ENCODE measurements around the gene GNAQ.
A peak's percentile ranks its signal among the peaks of the same experiment; 100 is the strongest.
"Not testable (repeated sequence)": the region's sequence is repeated elsewhere in the genome, so short reads cannot be mapped to it uniquely, and the experiment has no call there.

The GNAQ gene

DNA sequence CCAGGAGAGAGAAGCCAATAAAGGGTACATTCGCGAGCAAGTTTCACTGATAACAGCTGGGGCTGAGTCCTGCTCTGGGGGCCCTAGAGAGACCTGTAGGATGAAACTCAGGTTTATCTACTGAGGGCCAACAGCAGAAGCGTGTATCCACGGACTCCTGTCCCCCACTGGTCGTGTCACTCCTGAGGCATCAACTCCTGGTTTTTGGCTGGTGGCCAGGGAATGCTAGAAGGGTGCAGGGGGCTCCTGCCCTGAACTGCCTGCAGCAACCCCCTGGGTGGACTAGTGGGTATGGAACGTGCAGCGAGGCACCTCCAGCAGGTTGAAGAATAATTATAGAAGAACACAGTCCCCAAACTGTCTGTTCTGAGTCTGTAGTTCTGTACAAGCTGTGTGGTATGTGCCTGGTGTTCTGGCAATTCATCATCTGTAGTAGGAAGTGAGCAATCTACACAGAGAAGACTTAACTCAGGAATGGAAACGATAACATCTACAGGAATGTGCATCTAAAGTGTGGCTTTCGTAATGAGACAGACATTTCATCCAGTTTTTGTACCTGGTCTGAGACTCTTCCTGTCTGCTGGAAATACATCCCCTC, 319.0 kb downstream of the GNAQ start:
- Histone ChIP-seq H3K36me3 (ENCODE audit: control insufficient read depth in 5 of 5, insufficient read depth in 5 of 5, low read length in 5 of 5) (no peaks in the 10 kb centered on the region), H3K4me1 (ENCODE audit: control insufficient read depth in 5 of 5, insufficient read depth in 5 of 5, low read length in 5 of 5) (peaks cover 0 to 9% (median 0%) of the 10 kb centered on the region in 5 donors), H3K9me3 (ENCODE audit: control insufficient read depth in 5 of 5, low read length in 5 of 5) (no peaks in the 10 kb centered on the region), H3K9ac (ENCODE audit: low read length in 5 of 5) (no peak overlapping the region), H3K4me3 (ENCODE audit: low read depth in 1 of 5, low read length in 5 of 5) (no peak overlapping the region), H3K27me3 (ENCODE audit: control insufficient read depth in 5 of 5, insufficient read depth in 4 of 5, low read length in 5 of 5) (no peaks in the 10 kb centered on the region), H3K27ac (ENCODE audit: low read depth, low read length) (no peak overlapping the region)

DNA sequence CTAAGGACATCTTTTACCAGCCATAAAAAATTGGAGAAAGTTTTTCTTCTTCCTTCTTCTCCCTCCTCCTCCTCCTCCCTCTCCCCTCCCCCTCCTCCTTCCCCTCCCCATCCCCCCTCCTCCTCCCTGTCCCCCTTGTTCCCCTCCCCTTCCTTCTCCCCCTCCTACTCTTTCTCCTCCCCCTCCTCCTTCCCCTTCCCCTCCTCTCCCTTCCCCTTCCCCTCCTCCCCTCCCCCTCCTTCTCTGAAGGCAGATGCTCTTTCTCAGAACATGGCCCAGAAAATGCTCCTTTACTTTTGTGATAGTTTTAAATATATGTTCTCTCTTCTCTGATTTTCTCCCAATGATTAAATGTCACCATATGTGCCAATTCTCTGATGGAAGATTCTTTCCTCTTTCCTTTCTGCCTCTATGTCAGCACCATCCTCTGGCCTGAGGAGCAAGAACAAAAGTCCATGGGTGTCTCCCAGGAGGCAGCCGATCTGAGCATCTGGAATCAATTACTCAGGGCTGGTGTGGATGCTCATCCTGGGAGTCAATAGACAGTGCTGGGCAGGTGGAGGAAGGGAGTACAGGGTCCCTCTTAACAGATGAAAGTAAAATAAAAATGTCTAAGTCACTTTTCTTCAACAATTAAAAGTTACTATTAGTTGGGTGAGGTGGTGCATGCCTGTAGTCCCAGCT, 320.5 kb downstream of the GNAQ start:
- Histone ChIP-seq H3K27me3 (ENCODE audit: control insufficient read depth in 5 of 5, insufficient read depth in 4 of 5, low read length in 5 of 5) (no peaks in the 10 kb centered on the region), H3K9me3 (ENCODE audit: control insufficient read depth in 5 of 5, low read length in 5 of 5) (no peaks in the 10 kb centered on the region), H3K27ac (ENCODE audit: low read depth, low read length) (no peak overlapping the region), H3K4me1 (ENCODE audit: control insufficient read depth in 5 of 5, insufficient read depth in 5 of 5, low read length in 5 of 5) (peaks cover 0 to 12% (median 6%) of the 10 kb centered on the region in 5 donors), H3K9ac (ENCODE audit: low read length in 5 of 5) (no peak overlapping the region), H3K4me3 (ENCODE audit: low read depth in 1 of 5, low read length in 5 of 5) (no peak overlapping the region), H3K36me3 (ENCODE audit: control insufficient read depth in 5 of 5, insufficient read depth in 5 of 5, low read length in 5 of 5) (no peaks in the 10 kb centered on the region)

DNA sequence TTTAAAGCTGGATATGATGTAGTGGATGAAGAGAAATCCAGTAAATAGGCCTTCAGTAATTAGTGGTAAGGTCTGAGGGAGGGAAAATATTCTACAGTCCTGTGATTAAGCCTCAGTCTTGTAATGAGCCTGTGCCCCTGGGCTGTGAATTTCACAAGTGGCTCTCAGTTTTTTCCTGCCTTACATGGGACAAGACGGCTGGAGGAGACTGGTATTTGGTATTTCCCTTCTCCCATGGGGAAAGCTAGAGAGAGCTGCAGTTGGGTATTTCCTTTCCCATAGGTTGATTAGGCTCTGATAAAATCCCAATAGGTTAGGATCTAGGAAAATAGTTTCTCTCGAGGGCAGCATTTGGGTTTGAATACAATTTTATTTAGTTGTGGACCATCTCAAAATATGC, 321.3 kb downstream of the GNAQ start:
- no peak overlapping the region for H3K27ac ChIP-seq (ENCODE audit: low read depth, low read length)
- no peak overlapping the region for H3K9ac ChIP-seq (ENCODE audit: low read length in 5 of 5)
- H3K4me3 ChIP-seq (ENCODE audit: low read depth in 1 of 5, low read length in 5 of 5): no peak overlapping the region
- no peaks in the 10 kb centered on the region for H3K9me3 ChIP-seq (ENCODE audit: control insufficient read depth in 5 of 5, low read length in 5 of 5)
- no peaks in the 10 kb centered on the region for H3K36me3 ChIP-seq (ENCODE audit: control insufficient read depth in 5 of 5, insufficient read depth in 5 of 5, low read length in 5 of 5)
- peaks cover 0 to 12% (median 6%) of the 10 kb centered on the region in 5 donors for H3K4me1 ChIP-seq (ENCODE audit: control insufficient read depth in 5 of 5, insufficient read depth in 5 of 5, low read length in 5 of 5)
- H3K27me3 ChIP-seq (ENCODE audit: control insufficient read depth in 5 of 5, insufficient read depth in 4 of 5, low read length in 5 of 5): no peaks in the 10 kb centered on the region

DNA sequence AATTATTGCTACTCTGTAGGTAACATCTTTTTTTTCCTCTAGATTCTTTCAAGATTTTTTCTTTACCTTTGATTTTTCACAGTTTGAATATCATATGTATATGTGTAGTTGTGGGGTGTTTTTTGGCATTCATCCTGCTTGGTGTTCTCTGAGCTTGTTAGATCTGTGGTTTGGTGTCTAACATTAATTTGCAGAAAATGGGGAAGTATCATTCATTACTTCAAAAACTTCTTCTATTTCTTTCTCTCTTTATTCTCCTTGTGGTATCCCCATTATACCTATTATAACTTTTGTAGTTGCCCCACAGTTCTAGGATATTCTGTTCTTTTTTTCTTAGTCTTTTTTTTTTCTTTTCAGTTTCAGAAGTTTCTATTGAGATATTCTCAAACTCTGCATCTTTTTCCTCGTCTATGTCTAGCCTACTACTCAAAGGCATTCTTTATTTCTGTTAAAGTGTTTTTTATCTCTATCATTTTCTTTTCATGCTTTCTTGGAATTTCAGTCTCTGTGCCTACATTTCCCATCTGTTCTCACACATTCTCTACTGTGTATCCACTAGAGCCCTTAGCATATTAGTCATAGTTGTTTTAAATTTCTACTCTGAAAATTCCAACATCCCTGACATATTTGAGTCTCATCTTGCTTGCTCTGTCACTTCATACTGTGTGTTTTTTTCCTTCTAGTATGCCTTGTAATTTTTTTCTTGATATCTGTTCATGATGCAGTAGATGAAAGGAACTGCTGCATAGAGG, 323.4 kb downstream of the GNAQ start:
- H3K4me3 ChIP-seq (ENCODE audit: low read depth in 1 of 5, low read length in 5 of 5): no peak overlapping the region
- H3K4me1 ChIP-seq (ENCODE audit: control insufficient read depth in 5 of 5, insufficient read depth in 5 of 5, low read length in 5 of 5): peaks cover 0 to 12% (median 6%) of the 10 kb centered on the region in 5 donors
- H3K9me3 ChIP-seq (ENCODE audit: control insufficient read depth in 5 of 5, low read length in 5 of 5): no peaks in the 10 kb centered on the region
- no peaks in the 10 kb centered on the region for H3K36me3 ChIP-seq (ENCODE audit: control insufficient read depth in 5 of 5, insufficient read depth in 5 of 5, low read length in 5 of 5)
- H3K27me3 ChIP-seq (ENCODE audit: control insufficient read depth in 5 of 5, insufficient read depth in 4 of 5, low read length in 5 of 5): no peaks in the 10 kb centered on the region
- H3K27ac ChIP-seq (ENCODE audit: low read depth, low read length): peak overlapping the region; percentile 83
- H3K9ac ChIP-seq (ENCODE audit: low read length in 5 of 5): peak overlapping the region in 1 of 5 donors; percentile 48

DNA sequence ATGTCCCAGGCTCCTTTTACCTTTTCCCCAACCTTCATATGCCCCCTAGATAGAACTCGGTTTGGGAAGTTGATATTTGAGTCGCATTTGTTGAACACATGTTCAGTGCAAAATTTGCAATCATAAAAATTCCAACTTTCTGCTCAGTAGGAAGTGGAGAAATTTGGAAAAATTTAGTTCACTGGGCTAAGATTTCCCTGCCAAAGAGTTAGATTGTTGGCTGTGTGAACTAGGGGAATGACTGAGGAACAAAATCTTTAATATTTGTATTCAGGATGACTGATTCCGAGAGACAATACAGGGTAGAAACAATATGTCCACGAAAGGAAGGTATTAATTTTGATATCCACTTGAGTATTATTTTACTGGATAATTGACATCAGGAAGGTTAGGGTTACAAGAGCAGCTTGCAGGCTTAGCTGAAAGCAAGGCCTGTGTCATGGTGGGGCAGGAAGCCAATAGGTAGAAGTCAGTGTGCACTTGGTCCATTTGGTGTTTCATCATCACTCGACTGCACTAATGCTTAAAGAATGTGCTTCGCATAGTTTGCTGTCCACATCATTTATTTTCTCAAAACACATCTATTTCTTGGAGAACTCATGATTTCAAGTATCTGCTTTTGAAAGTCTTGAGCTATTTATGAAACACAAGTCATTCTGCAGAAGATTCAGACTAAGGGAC, 324.1 kb downstream of the GNAQ start:
- peak overlapping the region; percentile 83 for H3K27ac ChIP-seq (ENCODE audit: low read depth, low read length)

DNA sequence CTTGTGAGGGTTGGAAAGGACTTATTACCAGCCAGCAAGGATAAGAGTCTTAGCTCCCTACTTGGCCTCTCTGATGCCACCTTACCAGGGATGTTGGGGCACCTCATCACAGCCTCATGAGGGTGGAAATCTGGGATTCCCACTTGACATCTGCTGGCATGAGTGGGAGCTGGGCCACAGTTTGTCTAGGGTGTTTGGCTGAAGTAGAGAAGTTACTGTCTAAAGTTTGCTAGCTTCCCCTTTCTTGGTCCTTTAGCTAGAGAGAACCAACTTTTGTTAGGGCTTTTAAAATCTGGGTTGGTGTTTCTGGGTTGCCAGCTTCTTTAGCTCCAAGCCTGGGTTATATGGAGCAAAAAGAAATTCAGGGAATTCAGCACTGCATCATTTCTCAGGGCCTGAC, 326.0 kb downstream of the GNAQ start:
- H3K4me1 ChIP-seq (ENCODE audit: control insufficient read depth in 5 of 5, insufficient read depth in 5 of 5, low read length in 5 of 5): peaks cover 0 to 12% (median 6%) of the 10 kb centered on the region in 5 donors
- no peaks in the 10 kb centered on the region for H3K9me3 ChIP-seq (ENCODE audit: control insufficient read depth in 5 of 5, low read length in 5 of 5)

More for the DNA sequence above, 324.1 kb downstream of the GNAQ start:
- Histone ChIP-seq H3K4me3 (ENCODE audit: low read depth in 1 of 5, low read length in 5 of 5) (no peak overlapping the region), H3K9ac (ENCODE audit: low read length in 5 of 5) (peak overlapping the region in 1 of 5 donors; percentile 57), H3K4me1 (ENCODE audit: control insufficient read depth in 5 of 5, insufficient read depth in 5 of 5, low read length in 5 of 5) (peaks cover 0 to 12% (median 6%) of the 10 kb centered on the region in 5 donors), H3K36me3 (ENCODE audit: control insufficient read depth in 5 of 5, insufficient read depth in 5 of 5, low read length in 5 of 5) (no peaks in the 10 kb centered on the region), H3K27me3 (ENCODE audit: control insufficient read depth in 5 of 5, insufficient read depth in 4 of 5, low read length in 5 of 5) (no peaks in the 10 kb centered on the region), H3K9me3 (ENCODE audit: control insufficient read depth in 5 of 5, low read length in 5 of 5) (no peaks in the 10 kb centered on the region)

DNA sequence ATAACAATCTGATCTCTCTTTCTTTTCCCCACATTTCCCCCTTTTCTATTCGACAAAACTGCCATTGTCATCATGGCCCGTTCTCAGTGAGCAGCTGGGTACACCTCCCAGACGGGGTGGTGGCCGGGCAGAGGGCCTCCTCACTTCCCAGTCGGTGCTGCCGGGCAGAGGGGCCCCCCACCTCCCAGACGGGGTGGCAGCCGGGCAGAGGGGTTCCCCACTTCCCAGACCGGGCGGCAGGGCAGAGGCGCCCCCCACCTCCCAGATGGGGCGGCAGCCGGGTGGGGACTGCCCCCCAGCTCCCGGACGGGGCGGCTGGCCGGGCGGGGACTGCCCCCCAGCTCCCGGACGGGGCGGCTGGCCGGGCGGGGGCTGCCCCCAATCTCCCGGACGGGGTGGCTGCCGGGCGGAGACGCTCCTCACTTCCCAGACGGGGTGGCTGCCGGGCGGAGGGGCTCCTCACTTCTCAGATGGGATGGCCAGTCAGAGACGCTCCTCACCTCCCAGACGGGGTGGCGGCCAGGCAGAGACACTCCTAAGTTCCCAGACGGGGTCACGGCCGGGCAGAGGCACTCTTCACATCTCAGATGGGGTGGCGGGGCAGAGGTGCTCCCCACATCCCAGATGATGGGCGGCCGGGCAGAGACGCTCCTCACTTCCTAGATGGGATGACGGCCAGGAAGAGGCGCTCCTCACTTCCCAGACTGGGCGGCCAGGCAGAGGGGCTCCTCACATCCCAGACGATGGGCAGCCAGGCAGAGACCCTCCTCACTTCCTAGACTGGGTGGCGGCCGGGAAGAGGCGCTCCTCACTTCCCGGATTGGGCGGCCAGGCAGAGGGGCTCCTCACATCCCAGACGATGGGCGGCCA, 328.9 kb downstream of the GNAQ start:
- not testable (repeated sequence) for H3K27me3 ChIP-seq (ENCODE audit: control insufficient read depth in 5 of 5, insufficient read depth in 4 of 5, low read length in 5 of 5); H3K36me3 ChIP-seq (ENCODE audit: control insufficient read depth in 5 of 5, insufficient read depth in 5 of 5, low read length in 5 of 5); H3K4me3 ChIP-seq (ENCODE audit: low read depth in 1 of 5, low read length in 5 of 5); H3K27ac ChIP-seq (ENCODE audit: low read depth, low read length); H3K9ac ChIP-seq (ENCODE audit: low read length in 5 of 5); H3K4me1 ChIP-seq (ENCODE audit: control insufficient read depth in 5 of 5, insufficient read depth in 5 of 5, low read length in 5 of 5); H3K9me3 ChIP-seq (ENCODE audit: control insufficient read depth in 5 of 5, low read length in 5 of 5)

More for the DNA sequence above, 326.0 kb downstream of the GNAQ start:
- no peak overlapping the region for H3K27ac ChIP-seq (ENCODE audit: low read depth, low read length)
- H3K9ac ChIP-seq (ENCODE audit: low read length in 5 of 5): no peak overlapping the region
- no peaks in the 10 kb centered on the region for H3K36me3 ChIP-seq (ENCODE audit: control insufficient read depth in 5 of 5, insufficient read depth in 5 of 5, low read length in 5 of 5)
- H3K4me3 ChIP-seq (ENCODE audit: low read depth in 1 of 5, low read length in 5 of 5): no peak overlapping the region
- no peaks in the 10 kb centered on the region for H3K27me3 ChIP-seq (ENCODE audit: control insufficient read depth in 5 of 5, insufficient read depth in 4 of 5, low read length in 5 of 5)

DNA sequence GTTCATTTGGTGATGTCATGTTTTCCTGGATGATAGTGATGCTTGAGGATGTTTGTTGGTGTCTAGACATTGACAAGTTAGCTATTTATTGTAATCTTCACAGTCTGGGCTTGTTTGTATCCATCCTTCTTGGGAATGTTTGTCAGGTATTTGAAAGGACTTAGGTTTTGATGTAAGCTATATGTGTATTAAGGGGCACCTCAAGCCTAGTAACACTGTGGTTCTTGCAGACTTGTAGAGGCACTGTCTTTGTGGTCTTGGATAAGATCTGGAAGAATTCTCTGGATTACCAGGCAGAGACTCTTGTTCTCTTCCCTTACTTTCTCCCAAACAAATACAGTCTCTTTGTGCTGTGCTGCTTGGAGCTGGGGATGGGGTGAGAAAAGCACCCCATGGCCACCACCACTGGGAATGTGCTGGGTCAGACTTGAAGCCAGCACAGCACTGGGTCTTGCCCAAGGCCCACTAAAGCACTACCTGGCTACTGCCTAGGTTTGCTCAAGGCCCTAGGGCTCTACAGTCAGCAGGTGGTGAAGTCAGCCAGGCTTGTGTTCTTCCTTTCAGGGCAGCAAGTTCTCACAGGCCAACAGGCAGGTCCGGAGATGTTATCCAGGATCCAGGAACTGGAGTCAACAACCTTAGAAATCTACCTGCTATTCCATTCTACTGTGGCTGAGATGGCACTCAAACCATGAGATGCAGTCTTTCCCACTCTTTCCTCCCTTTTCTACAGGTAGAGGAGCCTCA, 334.2 kb downstream of the GNAQ start:
- Histone ChIP-seq H3K27ac (ENCODE audit: low read depth, low read length) (no peak overlapping the region), H3K4me1 (ENCODE audit: control insufficient read depth in 5 of 5, insufficient read depth in 5 of 5, low read length in 5 of 5) (no peaks in the 10 kb centered on the region), H3K36me3 (ENCODE audit: control insufficient read depth in 5 of 5, insufficient read depth in 5 of 5, low read length in 5 of 5) (no peaks in the 10 kb centered on the region), H3K9me3 (ENCODE audit: control insufficient read depth in 5 of 5, low read length in 5 of 5) (peaks cover 0 to 7% (median 0%) of the 10 kb centered on the region in 5 donors), H3K27me3 (ENCODE audit: control insufficient read depth in 5 of 5, insufficient read depth in 4 of 5, low read length in 5 of 5) (no peaks in the 10 kb centered on the region), H3K4me3 (ENCODE audit: low read depth in 1 of 5, low read length in 5 of 5) (no peak overlapping the region), H3K9ac (ENCODE audit: low read length in 5 of 5) (no peak overlapping the region)

DNA sequence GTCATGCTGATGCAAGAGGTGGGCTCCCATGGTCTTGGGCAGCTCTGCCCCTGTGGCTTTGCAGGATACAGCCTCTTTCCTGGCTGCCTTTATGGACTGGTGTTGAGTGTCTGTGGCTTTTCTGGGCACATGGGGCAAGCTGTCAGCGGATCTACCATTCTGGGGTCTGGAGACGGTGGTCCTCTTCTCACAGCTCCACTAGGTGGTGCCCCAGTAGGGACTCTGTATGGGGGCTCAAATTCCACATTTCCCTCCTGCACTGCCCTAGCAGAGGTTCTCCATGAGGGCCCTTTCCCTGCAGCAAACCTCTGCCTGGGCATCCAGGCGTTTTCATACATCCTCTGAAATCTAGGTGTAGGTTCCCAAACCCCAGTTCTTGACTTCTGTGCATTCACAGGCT, 340.9 kb downstream of the GNAQ start:
- H3K36me3 ChIP-seq (ENCODE audit: control insufficient read depth in 5 of 5, insufficient read depth in 5 of 5, low read length in 5 of 5); H3K27ac ChIP-seq (ENCODE audit: low read depth, low read length); H3K9ac ChIP-seq (ENCODE audit: low read length in 5 of 5); H3K27me3 ChIP-seq (ENCODE audit: control insufficient read depth in 5 of 5, insufficient read depth in 4 of 5, low read length in 5 of 5); H3K9me3 ChIP-seq (ENCODE audit: control insufficient read depth in 5 of 5, low read length in 5 of 5); H3K4me3 ChIP-seq (ENCODE audit: low read depth in 1 of 5, low read length in 5 of 5); H3K4me1 ChIP-seq (ENCODE audit: control insufficient read depth in 5 of 5, insufficient read depth in 5 of 5, low read length in 5 of 5): not testable (repeated sequence)
